Panc1 (cell line): ENCODE measurements around the gene EID2.

Source experiments
- CTCF ChIP-seq: fragments of 450-650 bp; IDR thresholded peaks from 2 replicates; pipeline ENCODE4 v1.5.1; 2017; ENCODE audit warnings: mild to moderate bottlenecking
- REST ChIP-seq, 2 experiments: IDR thresholded peaks; 2 replicates each; pipeline ENCODE4 v1.6.1; 2011 to 2012; ENCODE audit warnings: low read depth in 2 of 2, control low read depth in 1 of 2, low read length in 1 of 2, mild to moderate bottlenecking in 1 of 2, moderate library complexity in 1 of 2; ENCODE audit not compliant: insufficient read depth in 1 of 2
- SIN3A ChIP-seq: IDR thresholded peaks from 2 replicates; pipeline ENCODE4 v1.6.1; 2012; ENCODE audit warnings: low read depth, mild to moderate bottlenecking, low read length, moderate library complexity, borderline replicate concordance; ENCODE audit not compliant: insufficient read depth

DNA sequence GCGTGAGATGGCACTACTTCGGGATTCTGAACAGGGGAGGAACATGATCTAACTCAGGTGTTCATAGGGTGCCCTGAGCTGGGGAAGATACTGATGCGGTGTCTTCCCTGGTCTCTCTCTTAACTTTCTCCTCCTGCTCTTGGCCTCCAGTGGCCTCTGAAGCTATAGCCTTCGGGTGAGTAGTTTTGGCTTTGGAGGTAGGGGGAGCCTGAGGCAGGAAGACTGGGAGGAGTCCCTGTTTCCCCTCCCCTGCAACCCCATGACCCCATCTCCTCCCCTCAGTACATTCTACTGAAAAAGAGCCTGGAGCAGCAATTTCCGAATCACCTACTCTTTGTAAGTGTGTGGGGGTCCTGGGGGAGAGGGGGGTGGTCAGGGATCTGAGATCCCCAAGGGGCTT is 21.5 kb downstream of the EID2 start:
- TF ChIP-seq CTCF = no peak
- TF ChIP-seq REST (IDR thresholded peaks at IDR 0.05; ENCODE audit: insufficient read depth in 1 of 2, low read depth in 2 of 2, low read length in 1 of 2) = no peak
- no peak for TF ChIP-seq SIN3A
